Measurements from ENCODE around the gene JAK2. TPM values are rescaled to one million over a fixed set of nuclear protein-coding genes. Genes with fewer than 3 reads are reported as not detected.

JAK2 gene
- polyA plus RNA-seq, 3 donors: 12.8 to 15.5 (median 13.1) TPM

- no peak for DNase-seq (ENCODE audit: low read depth in 3 of 3, low spot score in 2 of 3)
Observed at GRCh38 chr9:5122516-5122915, 137.4 kb downstream of the JAK2 start.

GRCh38 chr9:5140151-5140550, 155.1 kb downstream of the JAK2 start:
- no peak for DNase-seq (ENCODE audit: low read depth in 3 of 3, low spot score in 2 of 3)

GRCh38 chr9:5144217-5144616, 159.1 kb downstream of the JAK2 start:
- DNase-seq (ENCODE audit: low read depth in 3 of 3, low spot score in 2 of 3): no peak

- no peak for DNase-seq (ENCODE audit: low read depth in 3 of 3, low spot score in 2 of 3)
Observed at GRCh38 chr9:5146241-5146640, 161.2 kb downstream of the JAK2 start.

Other genes with a start within 250 kb of the JAK2 start
- gene AK3, start 244.1 kb upstream of the JAK2 start, polyA plus RNA-seq (ENCODE audit: insufficient read length in 3 of 3): 100 to 1,000 TPM in 2 of 3 donors, 10 to 100 TPM in 1; 92.2 to 106 (median 105) TPM
- gene RCL1, start 192.3 kb upstream of the JAK2 start, polyA plus RNA-seq (ENCODE audit: insufficient read length in 3 of 3): 10 to 100 TPM; 16.2 to 21.1 (median 20.3) TPM
- under 1 TPM; 0.19 to 0.24 (median 0.21) TPM for gene INSL6, start 200.4 kb downstream of the JAK2 start, polyA plus RNA-seq (ENCODE audit: insufficient read length in 3 of 3)
- gene INSL4, start 246.1 kb downstream of the JAK2 start, polyA plus RNA-seq (ENCODE audit: insufficient read length in 3 of 3): not detected

Measured in right renal cortex interstitium (tissue), 3 donors.